Neural cell (in vitro differentiated cells): Measurements from ENCODE around the gene FBLL1.

Experiments
- CTCF ChIP-seq: fragments of 450-650 bp; IDR thresholded peaks from 2 replicates; pipeline ENCODE4 v1.5.1; 2014; ENCODE audit warnings: antibody characterized with exemption, mild to moderate bottlenecking, moderate library complexity; ENCODE audit not compliant: poor library complexity, severe bottlenecking
- EP300 ChIP-seq: fragments of 450-650 bp; conservative IDR thresholded peaks from 2 replicates; pipeline ENCODE4 v1.6.1; 2014; ENCODE audit warnings: antibody characterized with exemption, mild to moderate bottlenecking, moderate library complexity; ENCODE audit not compliant: poor library complexity, severe bottlenecking
- POLR2AphosphoS5 ChIP-seq: IDR thresholded peaks from 2 replicates; pipeline ENCODE4 v1.6.1; 2012
- RAD21 ChIP-seq: fragments of 450-650 bp; conservative IDR thresholded peaks from 2 replicates; pipeline ENCODE4 v1.6.1; 2014; ENCODE audit warnings: antibody characterized with exemption, mild to moderate bottlenecking, moderate library complexity
- REST ChIP-seq: IDR thresholded peaks from 2 replicates; pipeline ENCODE4 v1.6.1; 2012; ENCODE audit warnings: borderline replicate concordance
- TAF1 ChIP-seq: IDR thresholded peaks from 2 replicates; pipeline ENCODE4 v1.6.1; 2012; ENCODE audit warnings: low read depth

GRCh38 chr5:168575391-168576372 lies 46.6 kb downstream of the FBLL1 start:
- TF ChIP-seq REST (no peak), POLR2AphosphoS5 (no peak), CTCF (no peak), TAF1 (no peak), EP300 (no peak), RAD21 (no peak)
